Dermis blood vessel endothelial cell (primary cell): ENCODE results near the gene ZNF563. TPM values are rescaled to one million over a fixed set of nuclear protein-coding genes. Genes with fewer than 3 reads are reported as not detected.
"Not testable (repeated sequence)": the region's sequence is repeated elsewhere in the genome, so short reads cannot be mapped to it uniquely, and the experiment has no call there.

Experiments
- DNase-seq: peaks from one replicate; pipeline ENCODE4 v3.0.0; 2010
- total RNA-seq: library from RNA; depleted of rRNA; stranded (reverse); fragments of >200 nt; gene quantifications from 2 replicates; pipeline ENCODE4 v1.2.3, GENCODE V29; 2014

Gene ZNF563
- 2.2 TPM in 2 replicates for total RNA-seq

GRCh38 chr19:12333162-12334159 is at the start of gene ZNF563:
TSS of gene ZNF563 (minus strand) at chr19:12333633. CDS start at chr19:12333482, 151 bp downstream.
- peak; percentile 92 for DNase-seq

- no peak for DNase-seq
These were observed 47.0 kb upstream of the ZNF563 start for GRCh38 chr19:12380444-12380737.

DNA sequence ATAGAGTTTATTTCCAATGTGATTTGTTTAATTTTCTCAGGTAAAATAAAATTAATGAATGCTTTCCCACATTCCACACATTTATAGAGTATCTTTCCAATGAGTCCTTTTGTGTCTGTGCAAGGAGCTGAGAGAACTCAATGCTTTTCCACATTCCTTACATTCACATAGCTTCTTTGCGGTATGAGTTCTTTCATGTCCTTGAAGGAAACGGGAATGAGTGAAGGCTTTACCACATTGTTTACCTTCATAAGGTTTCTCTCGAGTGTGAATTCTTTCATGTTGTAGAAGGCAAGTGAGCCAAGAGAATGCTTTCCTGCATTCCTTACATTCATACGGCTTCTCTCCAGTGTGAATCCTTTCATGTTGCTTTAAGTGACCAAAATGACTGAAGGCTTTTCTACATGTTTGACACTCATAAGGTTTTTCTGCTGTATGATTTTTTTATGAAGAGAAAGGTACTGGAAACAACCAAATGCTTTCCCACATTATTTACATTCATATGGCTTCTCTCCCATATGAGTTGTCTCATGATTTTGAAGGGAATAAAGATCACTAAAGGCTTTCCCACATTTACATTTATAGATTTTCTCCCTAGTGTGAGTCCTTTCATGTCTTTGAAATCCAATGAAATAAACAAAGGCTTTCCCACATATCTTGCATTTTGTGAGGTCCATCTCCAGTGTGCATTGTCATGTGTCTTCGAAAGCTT is 46.5 kb upstream of the ZNF563 start:
- DNase-seq = no peak

DNA sequence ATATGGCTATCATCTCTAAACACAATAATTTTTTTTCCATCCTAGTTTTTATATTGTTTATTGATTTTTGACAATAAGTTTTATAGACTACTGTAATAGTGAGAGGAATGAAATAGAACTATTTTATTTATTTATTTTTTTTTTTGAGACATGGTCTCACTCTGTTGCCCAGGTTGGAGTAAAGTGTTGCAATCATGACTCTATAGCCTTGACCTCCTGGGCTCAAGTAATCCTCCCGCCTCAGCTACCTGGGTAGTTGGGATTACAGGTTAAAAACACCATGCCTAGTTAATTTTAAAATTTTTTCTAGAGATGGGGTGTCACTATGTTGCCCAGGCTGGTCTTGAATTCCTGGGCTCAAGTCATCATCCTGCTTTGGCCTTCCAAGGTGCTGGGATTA is 40.6 kb upstream of the ZNF563 start:
- DNase-seq = no peak

DNA sequence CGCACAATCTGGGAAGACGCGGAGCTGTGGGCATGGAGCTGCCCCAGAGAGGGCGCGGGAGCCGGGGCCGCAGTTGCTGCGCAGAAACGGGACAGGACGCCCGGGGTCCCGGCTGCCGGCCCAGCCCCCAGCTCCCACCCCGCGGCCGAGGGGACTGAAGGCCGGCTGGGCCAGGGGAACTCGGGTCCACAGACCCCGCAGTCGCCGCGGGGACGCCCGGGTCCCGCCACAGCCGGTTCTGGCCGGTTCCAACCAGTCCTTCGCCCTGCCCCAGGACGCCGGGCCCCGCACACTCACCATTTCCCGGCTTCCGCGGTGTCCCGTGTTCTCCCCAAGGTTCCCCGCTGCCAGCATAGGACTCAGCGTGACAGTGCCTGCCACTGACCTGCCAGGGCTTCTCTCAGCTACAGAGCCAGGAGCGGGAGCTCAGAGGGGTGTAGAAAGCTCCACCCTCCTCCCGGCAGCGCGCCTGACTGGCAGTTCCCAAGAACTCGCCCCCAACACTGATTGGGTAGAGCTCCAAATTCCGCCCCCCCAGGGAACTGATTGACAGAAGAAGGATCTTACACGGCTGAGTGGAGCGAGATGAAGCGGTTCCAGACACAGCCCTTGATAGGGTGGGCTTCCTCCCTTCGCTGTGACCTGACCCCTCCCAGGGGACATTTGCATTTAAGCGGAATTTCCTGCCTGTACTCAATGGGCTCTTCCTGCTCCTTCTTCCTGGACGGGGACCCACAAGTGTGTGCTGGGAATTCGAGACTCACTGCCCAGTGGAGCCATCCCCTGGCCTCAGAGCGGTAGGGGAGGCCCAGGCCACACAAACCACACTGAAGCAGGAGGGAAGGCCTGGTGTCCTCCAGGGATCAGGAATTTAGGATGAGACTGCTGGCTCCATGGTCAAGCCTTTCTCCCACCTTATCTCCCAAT is 32.1 kb upstream of the ZNF563 start, which contains the start of gene ZNF442:
Gene ZNF442, minus strand, starts transcription at position 448 of the 927 bp plus-strand sequence. CDS start 2,052 bp downstream, outside the sequence.
- DNase-seq = peak; percentile 98

GRCh38 chr19:12364391-12365235 is 31.2 kb upstream of the ZNF563 start:
- DNase-seq = peak; percentile 20

GRCh38 chr19:12362236-12362635 is 28.8 kb upstream of the ZNF563 start:
- DNase-seq = not testable (repeated sequence)

DNA sequence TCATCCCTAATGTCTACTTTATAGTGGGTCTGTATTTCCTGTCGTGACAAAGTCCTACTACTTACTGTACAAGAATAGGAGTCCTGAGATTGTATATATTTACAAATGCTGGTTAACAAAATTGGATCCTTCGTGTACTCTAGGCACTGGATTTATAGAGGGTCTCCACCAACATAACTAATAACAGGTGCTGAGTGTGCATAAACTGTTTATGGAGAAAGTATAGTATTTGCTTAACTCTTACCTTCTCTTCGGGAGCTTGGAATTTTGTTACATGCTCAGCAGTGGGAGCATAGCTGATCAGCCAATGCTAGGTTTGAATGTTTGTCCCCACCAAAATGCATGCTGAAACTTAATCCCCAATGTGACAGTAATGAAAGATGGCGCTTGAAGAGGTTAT is 19.9 kb upstream of the ZNF563 start:
- DNase-seq = no peak

- DNase-seq = no peak
These were observed 17.4 kb upstream of the ZNF563 start for GRCh38 chr19:12350890-12351197.

DNA sequence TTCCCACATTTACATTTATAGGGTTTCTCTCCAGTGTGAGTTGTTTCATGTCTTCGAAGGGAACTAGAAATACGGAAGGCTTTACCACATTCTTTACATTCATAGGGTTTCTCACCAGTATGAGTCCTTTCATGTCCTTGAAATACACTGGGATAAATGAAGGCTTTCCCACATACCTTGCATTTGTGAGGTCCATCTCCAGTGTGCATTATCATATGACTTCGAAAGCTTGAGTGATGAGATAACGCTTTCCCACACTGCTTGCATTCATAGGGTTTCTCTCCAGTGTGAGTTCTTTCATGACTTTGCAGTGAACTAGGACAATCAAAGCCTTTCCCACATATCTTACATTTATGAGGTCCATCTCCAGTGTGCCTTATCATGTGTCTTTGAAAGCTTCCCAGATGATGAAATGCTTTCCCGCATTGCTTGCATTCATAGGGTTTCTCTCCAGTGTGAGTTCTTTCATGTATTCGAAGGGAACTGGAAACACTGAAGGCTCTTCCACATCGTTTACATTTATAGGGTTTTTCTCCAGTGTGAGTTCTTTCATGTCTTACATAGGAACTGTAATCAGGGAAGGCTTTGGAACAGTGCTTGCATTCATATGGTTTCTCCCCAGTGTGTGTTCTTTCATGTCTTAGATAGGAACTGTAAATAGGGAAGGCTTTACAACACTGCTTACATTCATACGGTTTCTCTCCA is 16.9 kb upstream of the ZNF563 start:
- DNase-seq = no peak

GRCh38 chr19:12346896-12347295 is 13.5 kb upstream of the ZNF563 start:
- DNase-seq = no peak

DNA sequence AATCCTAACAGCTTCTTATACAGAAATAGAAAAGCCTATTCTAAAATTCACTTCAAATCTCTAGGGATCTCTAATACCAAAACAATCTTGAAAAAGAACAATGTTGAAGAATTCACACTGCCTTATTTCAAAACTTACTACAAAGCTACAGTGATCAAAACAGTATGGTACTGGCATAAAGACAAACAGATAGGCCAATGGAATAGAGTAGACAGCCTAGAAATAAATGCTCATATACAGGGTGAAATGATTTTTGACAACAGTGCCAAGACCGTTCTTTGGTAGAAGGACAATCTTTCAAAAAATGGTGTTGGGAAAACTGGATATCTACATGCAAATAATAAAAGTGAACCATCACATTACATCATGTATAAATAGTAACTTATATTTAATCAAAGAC is 11.8 kb upstream of the ZNF563 start:
- no peak for DNase-seq

GRCh38 chr19:12331211-12331941 is 2.1 kb downstream of the ZNF563 start:
- no peak for DNase-seq

DNA sequence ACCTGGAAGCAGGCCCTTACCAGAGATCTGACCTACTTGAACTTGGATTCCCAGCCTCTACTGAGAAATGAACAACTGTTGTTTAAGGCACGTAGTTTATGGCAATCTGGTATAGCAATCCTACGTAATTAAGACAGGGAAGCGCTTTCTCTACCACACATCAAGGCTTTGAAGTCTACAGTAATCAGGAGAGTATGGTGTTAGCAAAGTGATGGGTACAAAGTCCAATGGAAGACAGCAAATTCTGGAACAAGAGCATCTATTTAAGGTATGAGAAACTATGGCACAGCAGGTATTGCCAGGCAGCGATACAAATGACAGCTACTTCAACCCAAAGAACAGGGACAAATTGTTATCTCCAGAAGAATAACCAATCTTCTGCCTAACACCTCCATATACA is 3.1 kb downstream of the ZNF563 start:
- DNase-seq = no peak

DNA sequence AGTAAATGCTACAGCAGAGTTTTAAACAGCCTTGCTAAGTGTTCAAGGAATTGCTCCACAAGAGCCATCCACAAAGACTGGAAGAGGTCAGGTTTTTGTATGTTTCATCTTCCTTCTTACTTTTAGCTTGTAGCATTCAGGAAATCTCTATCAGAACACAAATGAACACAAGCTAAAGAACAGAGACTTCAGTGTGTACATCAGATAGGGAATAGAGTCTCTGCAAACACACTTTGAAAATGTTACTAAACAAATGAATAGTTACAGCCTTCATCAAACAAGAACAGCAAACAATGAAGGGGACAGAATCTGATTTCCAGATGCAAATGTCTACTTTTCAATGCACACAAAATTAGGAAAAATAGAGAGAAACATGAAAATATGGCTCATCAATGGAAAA is 7.7 kb downstream of the ZNF563 start:
- no peak for DNase-seq

DNA sequence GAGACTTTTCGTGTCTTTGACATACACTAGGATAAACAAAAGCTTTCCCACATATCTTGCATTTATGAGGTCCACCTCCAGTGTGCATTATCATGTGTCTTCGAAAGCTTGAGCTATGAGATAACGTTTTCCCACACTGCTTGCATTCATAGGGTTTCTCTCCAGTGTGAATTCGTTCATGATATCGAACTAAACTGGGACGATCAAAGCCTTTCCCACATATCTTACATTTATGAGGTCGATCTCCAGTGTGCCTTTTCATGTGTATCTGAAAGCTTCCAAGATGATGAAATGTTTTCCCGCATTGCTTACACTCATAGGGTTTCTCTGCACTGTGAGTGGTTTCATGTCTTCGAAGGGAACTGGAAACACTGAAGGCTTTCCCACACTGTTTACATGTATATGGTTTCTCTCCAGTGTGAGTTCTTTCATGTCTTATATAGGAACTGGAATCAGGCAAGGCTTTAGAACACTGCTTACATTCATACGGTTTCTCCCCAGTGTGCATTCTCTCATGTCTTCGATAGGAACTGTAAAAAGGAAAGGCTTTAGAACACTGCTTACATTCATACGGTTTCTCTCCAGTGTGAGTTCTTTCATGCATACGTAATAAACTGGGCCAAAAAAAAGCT is 14.5 kb downstream of the ZNF563 start:
- DNase-seq = no peak

DNA sequence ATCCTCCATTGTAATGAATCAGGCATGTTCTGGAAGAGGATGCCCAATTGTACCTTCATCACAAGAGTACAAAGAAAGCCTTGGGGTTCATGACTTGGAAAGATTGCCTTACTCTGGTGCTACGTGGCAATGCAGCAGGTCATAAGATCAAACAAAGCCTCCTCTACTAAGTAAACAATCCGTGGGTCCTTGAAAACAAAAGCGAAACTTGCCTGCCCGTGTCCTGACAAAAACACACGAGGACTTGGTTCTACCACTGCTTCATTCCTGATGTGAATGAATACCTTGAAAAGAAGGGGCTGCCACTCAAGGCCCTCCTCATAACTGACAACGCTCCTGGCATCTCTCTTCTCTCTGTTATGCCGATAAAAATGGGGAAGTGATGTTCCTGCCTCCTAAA is 18.9 kb downstream of the ZNF563 start:
- no peak for DNase-seq

- DNase-seq = not testable (repeated sequence)
These were observed 24.5 kb downstream of the ZNF563 start for GRCh38 chr19:12308891-12309290.

DNA sequence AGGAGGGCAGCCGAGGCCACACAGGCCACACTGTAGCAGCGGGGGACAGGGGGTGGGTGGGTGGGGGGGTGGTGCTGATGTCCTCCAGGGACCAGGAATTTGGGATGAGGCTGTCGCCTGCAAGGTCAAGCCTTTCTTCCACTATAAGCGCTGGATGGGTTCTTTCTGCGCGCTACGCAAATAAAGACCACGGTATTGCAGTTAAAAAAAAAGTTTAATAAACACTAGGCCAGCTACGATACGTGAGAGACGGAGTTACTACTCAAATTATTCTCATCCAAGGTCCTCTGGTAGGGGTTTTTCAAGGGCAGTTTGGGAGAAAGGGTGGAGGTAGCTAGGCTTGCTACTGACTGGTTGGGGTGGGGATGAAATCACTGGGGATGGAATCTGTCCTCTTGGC is 38.2 kb downstream of the ZNF563 start:
- DNase-seq = no peak
